ENCODE measurements around the gene HSPB3. TPM values are rescaled to one million over a fixed set of nuclear protein-coding genes. Genes with fewer than 3 reads are reported as not detected.
A peak's percentile ranks its signal among the peaks of the same experiment; 100 is the strongest.
"Not testable (repeated sequence)": the region's sequence is repeated elsewhere in the genome, so short reads cannot be mapped to it uniquely, and the experiment has no call there.

Gene HSPB3
- total RNA-seq, 1 donor from 2014 or later: 1.1 TPM

GRCh38 chr5:54419573-54420423 lies 35.7 kb upstream of the HSPB3 start:
- peak; percentile 84 for ATAC-seq
- H3K27ac ChIP-seq, H3K27me3 ChIP-seq, H3K4me3 ChIP-seq, H3K4me1 ChIP-seq, DNase-seq, H3K36me3 ChIP-seq, H3K9me3 ChIP-seq: not testable (repeated sequence)
- intact Hi-C loops (cut with DNase I): loop anchor here (10.0 kb wide), 1 partner anchor 175 kb away; no protein-coding TSS in a partner anchor
- peak; percentile 91 for TF ChIP-seq CTCF (IDR thresholded peaks at IDR 0.05)

- not testable (repeated sequence) for H3K4me1 ChIP-seq, DNase-seq, H3K27me3 ChIP-seq, H3K4me3 ChIP-seq, H3K36me3 ChIP-seq, ATAC-seq, H3K9me3 ChIP-seq, H3K27ac ChIP-seq
- intact Hi-C loops (cut with DNase I): loop anchor here (10.0 kb wide), 1 partner anchor 176 kb away; no protein-coding TSS in a partner anchor
Observed at GRCh38 chr5:54420511-54420910, 35.0 kb upstream of the HSPB3 start.

GRCh38 chr5:54421976-54422375 lies 33.5 kb upstream of the HSPB3 start:
- no peaks in the 10 kb centered on the region for H3K9me3 ChIP-seq
- no peaks in the 10 kb centered on the region for H3K27me3 ChIP-seq
- no peak for TF ChIP-seq CTCF (IDR thresholded peaks at IDR 0.05)
- ATAC-seq (no peak), DNase-seq (no peak)
- no peaks in the 10 kb centered on the region for H3K36me3 ChIP-seq
- intact Hi-C loops (cut with DNase I): loop anchor here (10.0 kb wide), 1 partner anchor 177 kb away; no protein-coding TSS in a partner anchor
- H3K4me1 ChIP-seq: no peaks in the 10 kb centered on the region
- H3K27ac ChIP-seq: no peak overlapping the region
- no peak overlapping the region for H3K4me3 ChIP-seq

DNA sequence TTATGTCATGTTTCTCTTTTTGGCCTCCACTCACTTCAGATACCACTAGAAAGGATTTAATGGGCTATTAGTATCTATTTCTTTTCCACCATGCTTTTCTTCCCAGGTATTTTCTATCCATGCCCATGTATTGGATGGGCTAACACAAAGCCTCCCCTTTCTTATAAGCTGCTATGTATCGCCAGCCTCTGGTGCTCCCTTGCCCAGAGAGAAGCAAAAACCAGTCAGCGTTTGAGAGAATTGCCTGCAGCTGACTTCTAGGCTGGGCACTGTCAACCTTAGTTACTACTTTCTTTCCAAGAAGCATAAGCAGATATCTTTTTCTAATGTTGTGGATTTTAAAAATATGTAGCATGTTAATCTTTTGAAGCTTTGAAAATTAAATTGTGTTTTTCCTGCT lies 30.2 kb upstream of the HSPB3 start:
- no peak for TF ChIP-seq CTCF (IDR thresholded peaks at IDR 0.05)
- no peaks in the 10 kb centered on the region for H3K27me3 ChIP-seq
- H3K27ac ChIP-seq: no peak overlapping the region
- no peak for DNase-seq
- H3K9me3 ChIP-seq: no peaks in the 10 kb centered on the region
- intact Hi-C loops (cut with DNase I): loop anchor here (10.0 kb wide), 1 partner anchor 180 kb away; no protein-coding TSS in a partner anchor
- no peaks in the 10 kb centered on the region for H3K36me3 ChIP-seq
- no peaks in the 10 kb centered on the region for H3K4me1 ChIP-seq
- ATAC-seq: no peak
- no peak overlapping the region for H3K4me3 ChIP-seq

DNA sequence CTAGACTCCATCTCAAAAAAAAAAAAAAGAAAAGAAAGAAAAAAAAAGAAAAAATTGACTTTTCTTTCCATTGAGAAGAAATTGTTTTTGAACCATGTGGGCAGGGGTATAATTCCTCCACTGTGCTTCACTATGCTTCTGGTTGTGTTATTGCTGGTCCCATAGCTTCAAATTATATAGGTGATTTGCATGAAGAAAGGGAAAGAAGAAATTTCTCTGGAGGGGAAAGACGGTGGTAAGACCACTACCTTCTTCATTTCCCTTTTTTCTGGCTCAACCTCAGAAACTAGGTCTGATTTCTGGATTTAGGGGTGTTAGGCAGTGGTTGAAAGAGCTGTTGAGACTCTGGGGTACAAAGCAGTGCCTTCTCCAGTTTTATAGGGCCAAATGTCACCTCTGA lies 29.3 kb upstream of the HSPB3 start:
- Histone ChIP-seq H3K4me1 (no peaks in the 10 kb centered on the region), H3K36me3 (no peaks in the 10 kb centered on the region), H3K27me3 (no peaks in the 10 kb centered on the region), H3K9me3 (no peaks in the 10 kb centered on the region), H3K27ac (no peak overlapping the region), H3K4me3 (no peak overlapping the region)
- no peak for TF ChIP-seq CTCF (IDR thresholded peaks at IDR 0.05)
- no peak for ATAC-seq
- DNase-seq: no peak
- intact Hi-C loops (cut with DNase I): loop anchor here (10.0 kb wide), 1 partner anchor 181 kb away; no protein-coding TSS in a partner anchor

DNA sequence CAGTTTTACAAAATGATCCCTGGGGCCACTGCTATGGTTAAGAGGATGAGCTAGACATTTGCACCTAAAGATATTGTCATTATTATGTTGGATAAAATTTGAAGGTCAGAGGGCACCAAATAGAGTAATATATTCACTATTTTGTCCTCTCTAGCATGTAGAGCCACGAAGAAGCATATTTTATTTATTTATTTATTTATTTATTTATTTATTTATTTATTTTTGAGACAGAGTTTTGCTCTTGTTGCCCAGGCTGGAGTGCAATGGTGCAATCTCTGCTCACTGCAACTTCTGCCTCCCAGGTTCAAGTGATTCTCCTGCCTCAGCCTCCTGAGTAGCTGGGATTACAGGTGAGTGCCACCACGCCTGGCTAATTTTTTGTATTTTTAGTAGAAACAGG lies 20.8 kb upstream of the HSPB3 start:
- intact Hi-C loops (cut with DNase I); H3K27me3 ChIP-seq; H3K36me3 ChIP-seq; H3K9me3 ChIP-seq; DNase-seq; H3K4me1 ChIP-seq; H3K4me3 ChIP-seq; H3K27ac ChIP-seq; ATAC-seq: not testable (repeated sequence)

Data from upper lobe of right lung (tissue), 1 donor.